Measurements from ENCODE around the gene SCAMP3.
"Not testable (repeated sequence)": the region's sequence is repeated elsewhere in the genome, so short reads cannot be mapped to it uniquely, and the experiment has no call there.

The SCAMP3 gene

DNA sequence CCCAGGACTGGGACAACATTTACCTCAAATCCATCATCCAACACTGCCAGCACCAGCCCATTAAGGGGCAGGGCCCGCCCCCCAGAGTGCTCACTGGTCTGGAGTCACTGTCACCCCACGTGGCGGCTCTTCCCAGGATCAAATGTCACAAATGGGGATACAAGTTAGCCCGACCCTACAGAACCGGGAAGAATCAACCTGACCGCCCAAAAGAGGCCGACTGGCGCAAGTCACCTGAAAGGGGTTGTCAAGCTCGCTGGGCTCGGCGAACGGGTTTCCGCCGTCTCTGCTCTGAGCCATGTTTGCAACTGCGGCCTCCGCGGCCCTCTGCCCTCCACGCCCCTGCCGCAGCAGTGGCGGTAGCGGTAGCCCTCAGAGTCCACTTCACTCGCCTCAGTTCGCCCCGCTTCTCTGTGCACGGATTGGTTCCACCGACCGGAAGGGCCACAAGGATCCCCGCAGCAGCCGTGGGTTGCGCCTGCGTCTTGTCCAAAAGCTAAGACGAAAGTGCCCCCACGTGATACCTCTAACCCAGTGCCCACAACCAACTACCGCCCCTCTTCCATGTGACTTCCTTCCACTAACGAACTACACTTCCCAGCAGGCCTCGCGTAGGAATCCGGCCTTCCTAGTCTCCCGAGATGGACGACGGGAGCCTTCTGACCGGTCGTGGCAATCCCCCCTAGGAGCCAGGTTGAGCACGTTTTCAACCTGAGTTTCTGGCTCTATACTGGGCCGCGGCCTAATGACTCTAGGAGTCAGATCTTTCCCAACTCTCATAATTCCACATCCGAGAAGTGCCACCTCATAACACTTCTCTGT, at the start of gene SCAMP3:
TSS of gene SCAMP3 (minus strand) at position 509 of the 822 bp plus-strand sequence. CDS start at position 300, 209 bp downstream.
- DNase-seq = peak; percentile 90 to 91

DNA sequence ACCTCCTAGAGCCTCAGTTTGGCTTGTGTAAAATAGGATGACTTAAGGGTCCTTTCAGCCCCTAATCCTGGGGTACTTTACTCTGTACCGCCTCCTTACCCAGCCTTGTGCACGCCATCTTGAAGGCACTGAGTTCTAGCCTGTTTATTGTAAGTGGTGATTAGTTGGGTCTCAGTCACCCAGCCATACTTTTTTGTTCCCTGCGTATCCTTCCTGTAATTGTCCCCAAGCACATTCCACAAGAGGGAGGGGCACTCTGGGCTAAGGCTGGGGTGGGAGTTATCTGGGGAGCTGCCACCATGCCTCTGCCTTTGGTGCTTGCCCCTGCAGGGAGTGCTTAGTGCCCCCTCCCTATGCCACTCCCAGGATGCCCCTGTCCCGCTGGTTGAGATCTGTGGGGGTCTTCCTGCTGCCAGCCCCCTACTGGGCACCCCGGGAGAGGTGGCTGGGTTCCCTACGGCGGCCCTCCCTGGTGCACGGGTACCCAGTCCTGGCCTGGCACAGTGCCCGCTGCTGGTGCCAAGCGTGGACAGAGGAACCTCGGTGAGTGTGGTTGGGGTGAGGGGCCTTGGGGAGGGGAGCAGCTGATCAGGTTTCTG, 47.4 kb upstream of the SCAMP3 start:
- no peak for DNase-seq

DNA sequence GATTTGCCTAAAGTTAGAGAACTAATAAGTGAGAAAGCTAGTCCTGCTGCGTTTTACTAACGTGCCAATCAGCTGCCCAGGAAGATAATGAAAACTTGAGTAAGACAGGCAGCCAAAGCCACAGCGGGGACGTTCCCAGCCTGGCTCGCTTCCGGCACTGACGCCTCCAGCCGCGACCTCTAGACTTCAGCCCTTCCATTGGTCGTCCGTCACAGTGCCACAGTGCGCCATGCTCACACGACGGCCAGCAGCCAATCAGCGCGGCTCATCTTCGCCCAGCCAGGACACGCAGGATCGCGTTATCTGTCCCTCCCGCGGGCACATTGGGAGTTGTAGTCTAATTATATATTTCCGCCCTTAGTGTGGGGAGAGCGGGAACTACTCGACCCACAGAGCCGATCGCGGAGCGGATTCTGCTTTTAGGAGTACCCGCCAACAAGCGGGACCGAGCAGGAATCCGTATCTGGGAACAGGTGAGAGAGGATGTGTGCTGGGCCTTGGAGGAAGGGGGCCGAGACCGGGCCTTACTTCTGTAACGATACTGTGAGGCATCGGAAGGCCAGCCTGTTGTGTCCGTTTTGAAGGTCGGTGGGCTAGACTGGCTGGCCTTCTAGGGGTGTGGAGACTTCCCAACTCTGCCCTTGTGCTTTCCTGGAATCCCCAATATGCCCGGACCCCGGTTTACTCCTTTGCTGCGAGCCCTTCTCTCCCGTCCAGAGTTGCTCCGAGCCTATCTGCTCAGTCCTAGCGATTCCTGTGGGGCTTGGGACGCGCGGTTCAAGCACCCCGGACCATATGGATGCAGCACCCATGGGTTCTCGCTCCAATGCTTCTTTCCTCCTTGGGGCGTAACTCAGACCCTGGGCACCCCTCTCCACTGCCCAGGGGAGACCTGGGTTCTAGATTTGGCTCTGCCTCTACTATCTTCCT, 46.6 kb upstream of the SCAMP3 start, which contains the start of gene FDPS:
TSS of gene FDPS (plus strand) at position 374 of the 930 bp plus-strand sequence. CDS start 924 bp downstream, outside the sequence.
- DNase-seq = peak; percentile 99

DNA sequence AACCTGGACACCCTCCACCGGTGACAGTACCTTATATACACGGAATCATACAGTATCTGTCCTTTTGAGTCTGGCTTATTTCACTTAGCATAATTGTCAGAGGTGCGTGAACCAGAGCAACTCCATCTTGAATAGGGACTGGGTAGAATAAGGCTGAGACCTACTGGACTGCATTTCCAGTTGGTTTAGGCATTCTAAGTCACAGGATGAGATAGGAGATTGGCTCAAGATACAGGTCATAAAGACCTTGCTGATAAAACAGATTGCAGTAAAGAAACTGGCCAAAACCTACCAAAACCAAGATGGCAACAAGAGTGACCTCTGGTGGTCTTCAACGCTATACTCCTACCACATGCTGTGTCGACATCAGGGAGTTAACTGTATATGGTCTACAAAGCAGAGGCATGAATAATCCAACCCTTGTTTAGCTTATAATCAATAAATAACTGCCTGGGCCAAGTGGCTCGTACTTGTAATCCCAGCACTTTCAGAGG, 45.1 kb upstream of the SCAMP3 start:
- no peak for DNase-seq

DNA sequence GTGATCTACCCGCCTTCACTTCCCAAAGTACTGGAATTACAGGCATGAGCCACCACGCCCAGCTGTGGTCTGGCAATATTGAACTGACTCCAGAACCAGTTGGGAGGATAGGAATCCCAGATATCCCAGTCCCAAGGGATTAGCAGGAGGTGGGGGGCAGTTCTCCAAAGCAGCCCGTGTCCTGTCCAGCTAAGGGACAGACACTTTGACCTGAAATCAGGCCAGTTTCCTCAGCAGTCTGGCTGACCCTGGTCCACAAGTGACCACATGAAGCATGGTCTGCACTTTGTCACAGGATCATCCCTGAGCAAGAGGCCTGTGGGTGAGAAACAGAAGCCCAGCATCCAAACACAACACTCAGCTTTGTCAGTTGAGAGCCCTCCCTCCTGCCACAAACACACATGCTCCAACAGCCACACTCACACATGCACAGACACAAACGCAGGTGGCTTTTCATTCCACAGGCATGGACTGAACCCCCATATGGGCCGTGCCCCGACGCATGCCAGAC, 43.8 kb upstream of the SCAMP3 start:
- no peak for DNase-seq

- DNase-seq = no peak
Observed at GRCh38 chr1:155304558-155305063, 42.5 kb upstream of the SCAMP3 start.

GRCh38 chr1:155301342-155301841, 39.2 kb upstream of the SCAMP3 start, which contains the start of gene PKLR:
Gene PKLR, minus strand, starts transcription at chr1:155301438. Its CDS starts 43 bp downstream, at chr1:155301395.
- no peak for DNase-seq

DNA sequence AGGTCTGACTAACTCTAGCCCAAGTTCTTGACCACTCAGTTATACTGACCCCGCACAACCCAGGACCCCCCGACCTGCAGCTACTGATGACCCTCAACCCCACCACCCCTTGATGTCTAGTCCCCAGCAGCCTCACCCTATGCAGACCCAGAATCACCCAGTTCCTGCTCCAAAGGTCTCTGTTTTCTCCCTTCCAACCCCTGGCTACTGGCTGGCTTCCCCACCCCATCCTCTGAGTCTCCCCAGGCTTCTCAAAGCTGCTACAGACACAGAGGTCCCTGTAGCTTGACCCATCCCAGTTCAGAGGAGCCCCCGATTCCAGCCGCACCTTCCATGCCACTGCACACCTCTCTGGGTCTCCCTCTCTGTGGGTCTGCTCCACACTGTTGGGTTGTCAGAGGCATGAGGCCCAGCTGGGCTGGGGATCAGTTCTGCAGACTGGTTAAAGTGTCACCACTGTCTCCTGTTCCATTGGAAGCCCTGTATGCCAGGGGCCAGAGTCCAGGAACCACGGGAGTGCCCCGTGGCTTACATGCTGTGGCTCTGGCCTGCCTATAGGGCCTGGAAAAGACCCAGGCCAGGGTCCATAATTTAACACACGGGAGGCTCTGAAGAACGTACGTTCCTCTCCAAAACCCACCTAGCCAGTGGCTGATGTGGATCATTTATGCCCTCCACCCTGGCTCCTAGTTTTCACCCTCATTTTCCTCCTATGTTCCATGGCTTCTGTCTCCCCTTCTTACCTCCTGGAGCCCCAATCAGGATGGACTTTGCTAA, 38.6 kb upstream of the SCAMP3 start:
- no peak for DNase-seq

GRCh38 chr1:155300024-155300423, 37.9 kb upstream of the SCAMP3 start:
- DNase-seq = no peak

DNA sequence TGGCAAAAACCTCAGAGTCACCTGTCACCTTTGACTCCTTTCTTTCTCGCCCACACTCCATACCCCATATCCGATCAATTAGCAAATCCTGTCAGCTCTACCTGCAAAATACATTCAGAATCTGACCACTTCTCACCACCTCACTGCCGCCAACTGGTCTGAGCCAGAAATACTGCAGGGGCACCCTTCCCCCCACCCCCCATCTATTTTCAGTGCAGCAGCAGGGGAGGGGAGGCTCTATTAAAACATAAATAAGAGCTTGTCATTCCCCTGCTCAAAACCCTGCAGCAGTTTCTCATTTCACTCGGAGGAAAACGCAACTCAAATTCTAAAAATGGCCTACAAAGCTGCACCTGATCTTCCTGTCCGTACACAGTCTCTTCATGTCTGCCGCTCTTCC, 35.2 kb upstream of the SCAMP3 start:
- DNase-seq = no peak

DNA sequence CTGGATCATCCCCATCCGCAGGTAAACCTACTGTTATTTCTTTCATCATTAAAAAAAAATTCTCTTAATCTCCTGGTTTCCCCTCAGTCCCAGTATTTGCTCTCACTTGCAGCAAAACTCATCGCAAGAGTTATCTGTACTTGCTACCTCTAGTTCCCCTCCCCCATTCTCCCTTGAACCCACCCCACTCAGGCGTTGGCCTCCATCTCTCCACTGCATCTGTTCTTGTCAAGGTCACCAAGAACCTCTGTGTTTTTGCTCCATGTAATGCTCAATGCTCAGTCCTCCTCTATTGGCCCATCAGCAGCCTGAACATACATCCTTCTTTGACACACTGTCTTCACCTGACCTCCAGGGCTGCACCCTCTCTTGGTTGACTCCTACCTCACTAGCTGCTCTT, 34.5 kb upstream of the SCAMP3 start:
- DNase-seq = no peak

DNA sequence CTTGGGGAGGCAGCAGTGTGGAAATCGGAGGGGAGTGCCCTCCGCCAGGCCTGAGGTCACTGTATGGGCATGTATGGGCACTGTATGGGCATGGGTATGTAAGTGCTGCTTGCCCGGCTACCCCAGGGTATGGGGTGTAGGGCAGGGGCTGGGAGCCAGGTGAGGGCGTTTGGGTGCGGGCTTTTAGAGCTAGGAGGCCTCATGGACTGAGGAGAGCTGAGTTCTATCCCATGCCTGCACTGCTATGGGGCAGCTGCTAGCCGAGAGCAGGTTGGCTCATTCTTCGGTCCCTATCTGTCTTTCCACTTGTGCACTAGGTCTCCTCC, 33.7 kb upstream of the SCAMP3 start:
- DNase-seq = no peak

GRCh38 chr1:155295183-155295941, 33.2 kb upstream of the SCAMP3 start:
- no peak for DNase-seq

GRCh38 chr1:155294520-155295182, 32.5 kb upstream of the SCAMP3 start:
- DNase-seq = no peak

GRCh38 chr1:155293086-155293749, 31.1 kb upstream of the SCAMP3 start:
- no peak for DNase-seq

GRCh38 chr1:155291006-155291405, 28.8 kb upstream of the SCAMP3 start:
- DNase-seq = not testable (repeated sequence)

- DNase-seq = no peak
Observed at GRCh38 chr1:155287987-155288543, 25.9 kb upstream of the SCAMP3 start.

DNA sequence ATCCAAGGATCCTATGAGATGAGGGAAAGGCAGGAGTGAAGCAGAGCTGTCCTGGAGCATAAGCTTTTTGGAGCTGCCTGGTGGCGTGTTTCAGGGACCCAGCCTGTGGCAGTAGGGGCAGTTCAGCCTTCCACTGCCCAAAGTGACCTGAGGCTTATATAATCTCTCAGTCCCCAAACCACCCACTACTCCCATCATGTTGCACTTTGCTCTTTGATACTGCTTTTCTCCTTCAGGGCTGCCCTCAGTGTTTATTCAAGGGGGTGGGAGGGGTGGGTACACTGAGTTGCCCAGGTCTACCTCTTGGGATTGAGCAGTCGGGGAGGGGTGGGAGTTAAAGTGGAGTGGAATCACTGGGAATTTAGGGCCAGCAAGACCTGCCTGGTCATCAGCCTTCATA, 24.4 kb upstream of the SCAMP3 start:
- no peak for DNase-seq

- no peak for DNase-seq
Observed at GRCh38 chr1:155285631-155286044, 23.5 kb upstream of the SCAMP3 start.

Data from CD4-positive, alpha-beta T cell treated with Interleukin-1 beta for 1 hour (primary cell).